Measurements from ENCODE around the gene NR3C2.

DNA sequence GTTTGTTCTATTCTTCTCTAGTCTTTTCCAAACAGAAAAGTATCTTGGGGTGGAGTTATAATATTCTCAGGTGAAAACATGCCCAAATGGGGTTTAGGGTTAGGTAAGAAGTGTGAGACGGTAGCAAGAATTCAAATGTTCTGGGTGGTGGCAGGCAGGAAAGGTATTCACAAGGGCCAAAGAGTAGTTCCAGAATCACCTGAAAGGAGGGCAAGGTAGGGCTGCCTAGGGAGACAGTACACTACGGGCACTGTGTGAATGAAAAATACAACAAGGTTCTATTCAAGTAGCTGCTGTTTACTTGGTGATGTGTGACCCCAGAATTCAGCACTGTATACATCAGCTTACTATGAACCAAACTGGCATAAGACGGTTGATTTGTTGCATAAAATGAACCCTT is 51.9 kb downstream of the NR3C2 start:
- TF ChIP-seq, protein P1, sequence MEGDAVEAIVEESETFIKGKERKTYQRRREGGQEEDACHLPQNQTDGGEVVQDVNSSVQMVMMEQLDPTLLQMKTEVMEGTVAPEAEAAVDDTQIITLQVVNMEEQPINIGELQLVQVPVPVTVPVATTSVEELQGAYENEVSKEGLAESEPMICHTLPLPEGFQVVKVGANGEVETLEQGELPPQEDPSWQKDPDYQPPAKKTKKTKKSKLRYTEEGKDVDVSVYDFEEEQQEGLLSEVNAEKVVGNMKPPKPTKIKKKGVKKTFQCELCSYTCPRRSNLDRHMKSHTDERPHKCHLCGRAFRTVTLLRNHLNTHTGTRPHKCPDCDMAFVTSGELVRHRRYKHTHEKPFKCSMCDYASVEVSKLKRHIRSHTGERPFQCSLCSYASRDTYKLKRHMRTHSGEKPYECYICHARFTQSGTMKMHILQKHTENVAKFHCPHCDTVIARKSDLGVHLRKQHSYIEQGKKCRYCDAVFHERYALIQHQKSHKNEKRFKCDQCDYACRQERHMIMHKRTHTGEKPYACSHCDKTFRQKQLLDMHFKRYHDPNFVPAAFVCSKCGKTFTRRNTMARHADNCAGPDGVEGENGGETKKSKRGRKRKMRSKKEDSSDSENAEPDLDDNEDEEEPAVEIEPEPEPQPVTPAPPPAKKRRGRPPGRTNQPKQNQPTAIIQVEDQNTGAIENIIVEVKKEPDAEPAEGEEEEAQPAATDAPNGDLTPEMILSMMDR (IDR thresholded peaks at IDR 0.05; ENCODE audit: borderline replicate concordance, extremely low read depth, low read length, poor library complexity, severe bottlenecking): no peak
- TF ChIP-seq EZH2 (IDR thresholded peaks at IDR 0.05; ENCODE audit: borderline replicate concordance, low read depth, low read length, severe bottlenecking): no peak
